ENCODE data around the gene C14orf180. TPM values are rescaled to one million over a fixed set of nuclear protein-coding genes. Genes with fewer than 3 reads are reported as not detected.

Gene C14orf180
- total RNA-seq, 4 donors from 2014 or later, result 25.8 to 57.8 (median 35.4) TPM

- no peak for DNase-seq (ENCODE audit: low spot score)
Observed at GRCh38 chr14:104624939-104625338, 45.4 kb downstream of the C14orf180 start.

GRCh38 chr14:104632781-104633180, 53.2 kb downstream of the C14orf180 start:
- no peak for DNase-seq (ENCODE audit: low spot score)
- TF ChIP-seq CTCF (IDR thresholded peaks at IDR 0.05), result no peak
- ATAC-seq (ENCODE audit: low FRiP score), result no peak

More at GRCh38 chr14:104624939-104625338, 45.4 kb downstream of the C14orf180 start:
- TF ChIP-seq CTCF (IDR thresholded peaks at IDR 0.05), result no peak
- ATAC-seq (ENCODE audit: low FRiP score), result no peak

- DNase-seq (ENCODE audit: low spot score) (no peak), ATAC-seq (ENCODE audit: low FRiP score) (no peak)
Observed at GRCh38 chr14:104633276-104634137, 53.9 kb downstream of the C14orf180 start.

DNA sequence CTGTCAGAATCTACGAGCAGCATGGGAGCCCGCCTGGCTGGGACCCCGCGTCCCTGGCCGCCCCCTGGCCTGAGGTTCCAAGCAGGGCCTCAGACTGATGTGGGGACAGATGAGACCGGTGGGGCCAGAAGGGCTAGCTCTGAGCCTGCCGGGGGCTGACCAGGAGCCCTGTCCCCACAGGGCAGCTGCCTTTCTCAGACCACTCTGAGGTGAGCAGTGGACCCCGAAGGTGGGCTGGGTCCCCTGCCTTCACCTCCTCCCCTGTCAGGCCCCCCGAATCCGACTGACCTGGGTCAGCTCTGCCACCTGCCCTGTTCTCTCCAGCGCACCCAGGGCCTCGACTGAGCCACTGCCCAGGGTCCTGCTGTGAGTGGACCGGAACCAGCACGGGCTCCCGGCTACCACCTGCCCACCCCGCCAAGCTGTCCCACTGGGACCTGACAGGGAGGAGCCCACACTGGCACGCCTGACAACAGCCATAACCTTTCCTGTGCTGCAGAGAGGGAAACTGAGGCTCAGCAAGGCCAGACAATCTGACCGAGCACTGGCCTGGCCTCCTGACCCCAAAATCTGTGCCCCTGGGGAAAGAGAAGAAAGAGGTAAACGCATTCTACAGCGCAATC, 54.7 kb downstream of the C14orf180 start:
- no peak for TF ChIP-seq CTCF (IDR thresholded peaks at IDR 0.05)
- no peak for DNase-seq (ENCODE audit: low spot score)
- ATAC-seq (ENCODE audit: low FRiP score), result no peak

More at GRCh38 chr14:104633276-104634137, 53.9 kb downstream of the C14orf180 start:
- no peak for TF ChIP-seq CTCF (IDR thresholded peaks at IDR 0.05)

- DNase-seq (ENCODE audit: low spot score) (no peak), ATAC-seq (ENCODE audit: low FRiP score) (no peak)
- no peak for TF ChIP-seq CTCF (IDR thresholded peaks at IDR 0.05)
Observed at GRCh38 chr14:104634886-104635570, 55.5 kb downstream of the C14orf180 start.

DNA sequence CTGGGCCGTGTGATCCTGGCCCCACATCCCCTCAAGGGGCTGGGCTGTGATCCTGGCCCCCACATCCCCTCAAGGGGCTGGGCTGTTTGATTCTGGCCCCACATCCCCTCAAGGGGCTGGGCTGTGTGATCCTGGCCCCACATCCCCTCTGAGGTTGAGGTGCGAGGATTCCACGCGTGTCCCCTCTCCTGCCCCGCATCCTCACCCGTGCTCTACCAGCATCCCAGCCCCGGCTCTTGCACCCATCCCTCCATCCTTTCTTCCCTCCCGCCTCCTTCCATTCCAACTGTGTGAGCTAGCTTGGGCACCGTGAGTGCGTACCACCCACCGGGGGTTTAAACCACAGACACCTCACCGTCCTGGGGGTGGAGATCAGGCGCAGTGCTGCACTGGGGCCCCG, 56.2 kb downstream of the C14orf180 start:
- ATAC-seq (ENCODE audit: low FRiP score), result no peak
- TF ChIP-seq CTCF (IDR thresholded peaks at IDR 0.05), result no peak
- no peak for DNase-seq (ENCODE audit: low spot score)

All from omental fat pad (tissue), 4 donors.